HCT116 (cell line): ENCODE results near the gene AXL. TPM values are rescaled to one million over a fixed set of nuclear protein-coding genes. Genes with fewer than 3 reads are reported as not detected.

Experiments used
- ATAC-seq: fragments of 200-7000 bp; cut with Tn5 transposase; 2 replicates; pipeline ENCODE4 v1.9.1; 2020; ENCODE audit warnings: mild to moderate bottlenecking, moderate library complexity
- BruUV-seq: library from RNA; stranded (reverse); fragments of 400-500 nt; replicated peaks from 2 replicates; lab custom pipeline; 2021; lab: Mats Ljungman, UMichigan
- CTCF ChIA-PET: fragments of 300-600 bp; sonication (Branson Sonifier 250); formaldehyde crosslinking; loops from one replicate; lab custom pipeline; 2021; ENCODE audit warnings: antibody characterized with exemption; lab: Charles Lee
- POLR2A ChIA-PET: fragments of 300-600, 350-600 bp; sonication (Branson Sonifier 250); formaldehyde crosslinking; loops from one replicate; lab custom pipeline; 2021; ENCODE audit warnings: antibody characterized with exemption; lab: Charles Lee
- RAD21 ChIA-PET, 2 experiments: fragments of 300-600 bp; sonication (Branson Sonifier 250); formaldehyde crosslinking; loops; one replicate each; lab custom pipeline; 2023; ENCODE audit warnings: low total read pairs in 2 of 2; ENCODE audit not compliant: uncharacterized antibody in 2 of 2, unreplicated experiment in 2 of 2, low non-redundant PET in 1 of 2; lab: Charles Lee
- DNase-seq: peaks from one replicate; pipeline ENCODE4 v3.0.0-alpha.2; 2010; ENCODE audit warnings: low read depth, low spot score
- H2AFZ ChIP-seq: fragments of 200-600 bp; shearing (Covaris generic), sonication (generic); 2 replicates; pipeline ENCODE4 v1.6.1; 2017; ENCODE audit warnings: low read depth, mixed run types, mixed read lengths, antibody characterized with exemption, low read length; ENCODE audit not compliant: poor library complexity, severe bottlenecking
- H3K27ac ChIP-seq: 2 replicates; pipeline ENCODE4 v1.5.1; 2012; ENCODE audit warnings: low read depth, low read length
- H3K27me3 ChIP-seq: fragments of 200-600 bp; sonication (generic); 2 replicates; pipeline ENCODE4 v1.6.1; 2016; ENCODE audit warnings: mixed run types, low read length, mixed read lengths; ENCODE audit not compliant: insufficient read depth
- H3K36me3 ChIP-seq, 2 experiments: fragments of 200-500 bp in 1 of 2; fragments of 200-600 bp in 1 of 2; sonication (Bioruptor generic) in 1 of 2; sonication (generic) in 1 of 2; 2 replicates each; pipeline versions ENCODE4 v1.5.1 to v1.6.1; 2014 to 2016; ENCODE audit warnings: low read length in 2 of 2, inconsistent platforms in 1 of 2, mixed read lengths in 1 of 2, mixed run types in 1 of 2; ENCODE audit not compliant: insufficient read depth in 2 of 2, control insufficient read depth in 1 of 2
- H3K4me1 ChIP-seq, 2 experiments: fragments of 200-600 bp in 1 of 2; sonication (generic) in 1 of 2; 2 replicates each; pipeline versions ENCODE4 v1.5.1 to v1.6.1; 2012 to 2017; ENCODE audit warnings: low read length in 2 of 2, inconsistent platforms in 1 of 2, mild to moderate bottlenecking in 1 of 2, mixed read lengths in 1 of 2, mixed run types in 1 of 2, moderate library complexity in 1 of 2; ENCODE audit not compliant: insufficient read depth in 2 of 2, control insufficient read depth in 1 of 2
- H3K4me2 ChIP-seq: fragments of 200-600 bp; sonication (generic); 2 replicates; pipeline ENCODE4 v1.6.1; 2017; ENCODE audit warnings: mixed run types, low read length, mixed read lengths
- H3K4me3 ChIP-seq, 2 experiments: fragments of 200-600 bp in 1 of 2; sonication (generic) in 1 of 2; replicated peaks in 1 of 2; 2 replicates each; pipeline ENCODE4 v1.5.1; 2011 to 2016; ENCODE audit warnings: low read length in 2 of 2, control low read depth in 1 of 2, low read depth in 1 of 2, mild to moderate bottlenecking in 1 of 2, mixed read lengths in 1 of 2, mixed run types in 1 of 2
- H3K79me2 ChIP-seq: fragments of 200-600 bp; sonication (generic); 2 replicates; pipeline ENCODE4 v1.6.1; 2017; ENCODE audit warnings: mild to moderate bottlenecking, mixed run types, low read length, moderate library complexity, mixed read lengths; ENCODE audit not compliant: insufficient read depth
- H3K9ac ChIP-seq: fragments of 200-600 bp; sonication (generic); 2 replicates; pipeline ENCODE4 v1.6.1; 2016; ENCODE audit warnings: low read length, mixed read lengths
- H3K9me2 ChIP-seq: fragments of 200-600 bp; sonication (generic), shearing (Covaris generic); 2 replicates; pipeline ENCODE4 v1.6.1; 2017; ENCODE audit warnings: mixed run types, mild to moderate bottlenecking, moderate library complexity; ENCODE audit not compliant: insufficient read depth
- H3K9me3 ChIP-seq, 2 experiments: fragments of 200-500 bp in 1 of 2; fragments of 200-600 bp in 1 of 2; sonication (Bioruptor generic) in 1 of 2; sonication (generic) in 1 of 2; 2 replicates each; pipeline ENCODE4 v1.6.1; 2014 to 2017; ENCODE audit warnings: low read length in 2 of 2, mixed read lengths in 2 of 2, inconsistent platforms in 1 of 2, low read depth in 1 of 2, mild to moderate bottlenecking in 1 of 2, mixed run types in 1 of 2, moderate library complexity in 1 of 2; ENCODE audit not compliant: control insufficient read depth in 1 of 2, insufficient read depth in 1 of 2
- H4K20me1 ChIP-seq: fragments of 200-600 bp; sonication (generic), shearing (Covaris generic); 2 replicates; pipeline ENCODE4 v1.6.1; 2017; ENCODE audit warnings: mixed run types, mild to moderate bottlenecking, moderate library complexity; ENCODE audit not compliant: insufficient read depth
- CBX3 ChIP-seq: IDR thresholded peaks from 2 replicates; pipeline ENCODE4 v1.6.1; 2012; ENCODE audit warnings: low read depth
- EGR1 ChIP-seq: IDR thresholded peaks from 2 replicates; pipeline ENCODE4 v1.6.1; 2012; ENCODE audit warnings: low read depth
- JUND ChIP-seq: IDR thresholded peaks from 2 replicates; pipeline ENCODE4 v1.6.1; 2012
- YY1 ChIP-seq: IDR thresholded peaks from 2 replicates; pipeline ENCODE4 v1.6.1; 2011; ENCODE audit warnings: low read length, low read depth, moderate library complexity, mild to moderate bottlenecking; ENCODE audit not compliant: insufficient replicate concordance; ENCODE audit errors: extremely low read depth
- ZFX ChIP-seq: fragments of 450-650 bp; IDR thresholded peaks from 2 replicates; pipeline ENCODE4 v1.6.1; 2017
- intact Hi-C: fragments of 100-400 bp; cut with micrococcal nuclease; formaldehyde crosslinking; loops from 2 replicates; pipeline ENCODE4 v1.10.0; 2022
- total RNA-seq: library from RNA; stranded (reverse); gene quantifications from one replicate; pipeline ENCODE4 v1.2.1, GENCODE V29; 2021; ENCODE audit not compliant: unreplicated experiment
- TF ChIP-seq, protein P1 (sequence below): IDR thresholded peaks from 2 replicates; pipeline ENCODE4 v1.6.1; 2012; ENCODE audit warnings: low read depth
- TF ChIP-seq, protein P2 (sequence below): IDR thresholded peaks from 2 replicates; pipeline ENCODE4 v1.6.1; 2011; ENCODE audit warnings: mild to moderate bottlenecking, low read length, moderate library complexity; ENCODE audit not compliant: insufficient replicate concordance; ENCODE audit errors: extremely low read depth

Gene AXL
- total RNA-seq, 1 experiment from 2014 or later: 47.4 TPM

DNA sequence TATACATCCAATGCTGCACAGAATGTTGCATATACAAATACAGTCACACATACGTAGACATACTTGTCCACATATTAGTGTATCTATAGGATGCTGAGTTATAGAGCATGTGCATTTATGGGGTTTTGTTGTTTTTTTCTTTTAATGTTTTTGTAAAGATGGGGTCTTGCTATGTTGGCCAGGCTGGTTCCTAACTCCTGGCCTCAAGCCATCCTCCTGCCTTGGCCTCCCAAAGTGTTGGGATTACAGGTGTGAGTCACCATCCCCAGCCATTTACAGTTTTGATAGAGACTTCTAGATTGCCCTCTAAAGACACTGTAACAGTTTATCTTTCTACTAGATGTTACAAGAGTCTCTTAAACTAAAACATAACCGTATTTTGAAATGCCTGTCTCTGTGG, 59.5 kb downstream of the AXL start:
- Histone ChIP-seq H3K4me3 (no peak overlapping the region), H3K4me1 (no peaks in the 10 kb centered on the region), H3K4me2 (no peak overlapping the region), H3K9me2 (no peaks in the 10 kb centered on the region), H2AFZ (no peak overlapping the region), H3K27me3 (no peaks in the 10 kb centered on the region), H3K36me3 (peaks cover 84 to 92% of the 10 kb centered on the region in 2 experiments), H3K9me3 (no peaks in the 10 kb centered on the region), H4K20me1 (no peaks in the 10 kb centered on the region), H3K79me2 (peaks cover 49% of the 10 kb centered on the region; the same call in 1 of the 2 replicates), H3K9ac (no peak overlapping the region), H3K27ac (no peak overlapping the region)
- DNase-seq (no peak), ATAC-seq (no peak)
- ChIA-PET RAD21 (no interaction called here), POLR2A (no interaction called here), CTCF (no interaction called here)
- BruUV-seq: no TSS peak
- TF ChIP-seq EGR1 (no peak), CBX3 (no peak), ZFX (no peak), JUND (no peak), YY1 (no peak)
- TF ChIP-seq, protein P1, sequence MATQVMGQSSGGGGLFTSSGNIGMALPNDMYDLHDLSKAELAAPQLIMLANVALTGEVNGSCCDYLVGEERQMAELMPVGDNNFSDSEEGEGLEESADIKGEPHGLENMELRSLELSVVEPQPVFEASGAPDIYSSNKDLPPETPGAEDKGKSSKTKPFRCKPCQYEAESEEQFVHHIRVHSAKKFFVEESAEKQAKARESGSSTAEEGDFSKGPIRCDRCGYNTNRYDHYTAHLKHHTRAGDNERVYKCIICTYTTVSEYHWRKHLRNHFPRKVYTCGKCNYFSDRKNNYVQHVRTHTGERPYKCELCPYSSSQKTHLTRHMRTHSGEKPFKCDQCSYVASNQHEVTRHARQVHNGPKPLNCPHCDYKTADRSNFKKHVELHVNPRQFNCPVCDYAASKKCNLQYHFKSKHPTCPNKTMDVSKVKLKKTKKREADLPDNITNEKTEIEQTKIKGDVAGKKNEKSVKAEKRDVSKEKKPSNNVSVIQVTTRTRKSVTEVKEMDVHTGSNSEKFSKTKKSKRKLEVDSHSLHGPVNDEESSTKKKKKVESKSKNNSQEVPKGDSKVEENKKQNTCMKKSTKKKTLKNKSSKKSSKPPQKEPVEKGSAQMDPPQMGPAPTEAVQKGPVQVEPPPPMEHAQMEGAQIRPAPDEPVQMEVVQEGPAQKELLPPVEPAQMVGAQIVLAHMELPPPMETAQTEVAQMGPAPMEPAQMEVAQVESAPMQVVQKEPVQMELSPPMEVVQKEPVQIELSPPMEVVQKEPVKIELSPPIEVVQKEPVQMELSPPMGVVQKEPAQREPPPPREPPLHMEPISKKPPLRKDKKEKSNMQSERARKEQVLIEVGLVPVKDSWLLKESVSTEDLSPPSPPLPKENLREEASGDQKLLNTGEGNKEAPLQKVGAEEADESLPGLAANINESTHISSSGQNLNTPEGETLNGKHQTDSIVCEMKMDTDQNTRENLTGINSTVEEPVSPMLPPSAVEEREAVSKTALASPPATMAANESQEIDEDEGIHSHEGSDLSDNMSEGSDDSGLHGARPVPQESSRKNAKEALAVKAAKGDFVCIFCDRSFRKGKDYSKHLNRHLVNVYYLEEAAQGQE: no peak
- TF ChIP-seq, protein P2, sequence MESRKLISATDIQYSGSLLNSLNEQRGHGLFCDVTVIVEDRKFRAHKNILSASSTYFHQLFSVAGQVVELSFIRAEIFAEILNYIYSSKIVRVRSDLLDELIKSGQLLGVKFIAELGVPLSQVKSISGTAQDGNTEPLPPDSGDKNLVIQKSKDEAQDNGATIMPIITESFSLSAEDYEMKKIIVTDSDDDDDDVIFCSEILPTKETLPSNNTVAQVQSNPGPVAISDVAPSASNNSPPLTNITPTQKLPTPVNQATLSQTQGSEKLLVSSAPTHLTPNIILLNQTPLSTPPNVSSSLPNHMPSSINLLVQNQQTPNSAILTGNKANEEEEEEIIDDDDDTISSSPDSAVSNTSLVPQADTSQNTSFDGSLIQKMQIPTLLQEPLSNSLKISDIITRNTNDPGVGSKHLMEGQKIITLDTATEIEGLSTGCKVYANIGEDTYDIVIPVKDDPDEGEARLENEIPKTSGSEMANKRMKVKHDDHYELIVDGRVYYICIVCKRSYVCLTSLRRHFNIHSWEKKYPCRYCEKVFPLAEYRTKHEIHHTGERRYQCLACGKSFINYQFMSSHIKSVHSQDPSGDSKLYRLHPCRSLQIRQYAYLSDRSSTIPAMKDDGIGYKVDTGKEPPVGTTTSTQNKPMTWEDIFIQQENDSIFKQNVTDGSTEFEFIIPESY: no peak
- intact Hi-C loops: no loop called here
